Activated B cell treated with CpG ODN at 0.5 μM for 24 hours (primary cell): ENCODE measurements around the gene C1orf159. TPM values are rescaled to one million over a fixed set of nuclear protein-coding genes. Genes with fewer than 3 reads are reported as not detected.

Experiments
- ATAC-seq: fragments of 200-7000 bp; cut with Tn5 transposase; one replicate; pipeline ENCODE4 v1.10.0; 2021; ENCODE audit warnings: low read depth, mild to moderate bottlenecking, moderate library complexity
- CTCF ChIA-PET: fragments of 350-600 bp; sonication (Branson Sonifier 250); formaldehyde crosslinking; loops from one replicate; lab custom pipeline; 2021; ENCODE audit warnings: antibody characterized with exemption; lab: Charles Lee
- POLR2A ChIA-PET: fragments of 350-600 bp; sonication (Branson Sonifier 250); formaldehyde crosslinking; loops from one replicate; lab custom pipeline; 2021; ENCODE audit warnings: antibody characterized with exemption; lab: Charles Lee
- DNase-seq: peaks from one replicate; pipeline ENCODE4 v3.0.0; 2022
- H3K27ac Mint-ChIP-seq: one replicate; pipeline ENCODE4 v1.8.0; 2020; ENCODE audit warnings: mixed read lengths
- H3K27me3 Mint-ChIP-seq: one replicate; pipeline ENCODE4 v1.8.0; 2021; ENCODE audit warnings: mixed read lengths
- H3K36me3 Mint-ChIP-seq: one replicate; pipeline ENCODE4 v1.8.0; 2021; ENCODE audit warnings: low read depth, mixed read lengths
- H3K4me1 Mint-ChIP-seq: one replicate; pipeline ENCODE4 v1.8.0; 2021; ENCODE audit warnings: mixed read lengths
- H3K4me3 Mint-ChIP-seq: one replicate; pipeline ENCODE4 v1.8.0; 2020; ENCODE audit warnings: mild to moderate bottlenecking, mixed read lengths
- H3K9me3 Mint-ChIP-seq: one replicate; pipeline ENCODE4 v1.8.0; 2020; ENCODE audit warnings: mixed read lengths
- CTCF ChIP-seq: fragments of 200-600 bp; IDR thresholded peaks from one replicate; pipeline ENCODE4 v1.8.0; 2022; ENCODE audit warnings: antibody characterized with exemption, mild to moderate bottlenecking
- intact Hi-C: fragments of 100-400 bp; cut with micrococcal nuclease; formaldehyde crosslinking; loops from one replicate; pipeline ENCODE4 v1.15.1; 2024
- total RNA-seq: library from RNA; stranded (reverse); gene quantifications from 2 replicates; pipeline ENCODE4 v1.2.3, GENCODE V29; 2022

C1orf159 gene
- total RNA-seq, 1 donor from 2014 or later = 26.5 TPM

- no peak overlapping the region for H3K27ac Mint-ChIP-seq
- intact Hi-C loops = no loop called here
- DNase-seq = no peak
- no peaks in the 10 kb centered on the region for H3K27me3 Mint-ChIP-seq
- H3K4me3 Mint-ChIP-seq = no peak overlapping the region
- H3K9me3 Mint-ChIP-seq = no peaks in the 10 kb centered on the region
- no peak for TF ChIP-seq CTCF
- peaks cover 6% of the 10 kb centered on the region for H3K4me1 Mint-ChIP-seq
- no peak for ATAC-seq
- CTCF ChIA-PET = no interaction called here
- H3K36me3 Mint-ChIP-seq = no peaks in the 10 kb centered on the region
- POLR2A ChIA-PET = no interaction called here
Observed at GRCh38 chr1:1093610-1093943, 22.3 kb downstream of the C1orf159 start.

- peaks cover 6% of the 10 kb centered on the region for H3K4me1 Mint-ChIP-seq
- no peaks in the 10 kb centered on the region for H3K36me3 Mint-ChIP-seq
- ChIA-PET CTCF (no interaction called here), POLR2A (interaction anchor here (0.6 to 1.2 kb wide), 2 partner anchors 8 to 53 kb away, joined by 3 to 5 read pairs; no protein-coding TSS in a partner anchor)
- H3K4me3 Mint-ChIP-seq = no peak overlapping the region
- no peak for DNase-seq
- peak; percentile 67 for ATAC-seq
- no peaks in the 10 kb centered on the region for H3K27me3 Mint-ChIP-seq
- no peak for TF ChIP-seq CTCF
- intact Hi-C loops = no loop called here
- H3K9me3 Mint-ChIP-seq = no peaks in the 10 kb centered on the region
- H3K27ac Mint-ChIP-seq = peak overlapping the region; percentile 10
Observed at GRCh38 chr1:1092894-1093609, 22.8 kb downstream of the C1orf159 start.

- no peaks in the 10 kb centered on the region for H3K27me3 Mint-ChIP-seq
- ATAC-seq (no peak), DNase-seq (no peak)
- POLR2A ChIA-PET = interaction anchor here (1.2 kb wide), 1 partner anchor 9 kb away, joined by 3 read pairs; no protein-coding TSS in a partner anchor
- no peak overlapping the region for H3K4me3 Mint-ChIP-seq
- H3K27ac Mint-ChIP-seq = no peak overlapping the region
- intact Hi-C loops = no loop called here
- H3K4me1 Mint-ChIP-seq = peaks cover 6% of the 10 kb centered on the region
- TF ChIP-seq CTCF = no peak
- CTCF ChIA-PET = no interaction called here
- no peaks in the 10 kb centered on the region for H3K9me3 Mint-ChIP-seq
- no peaks in the 10 kb centered on the region for H3K36me3 Mint-ChIP-seq
Observed at GRCh38 chr1:1092149-1092855, 23.6 kb downstream of the C1orf159 start.

GRCh38 chr1:1091344-1092148 lies 24.3 kb downstream of the C1orf159 start:
- H3K4me1 Mint-ChIP-seq = peaks cover 6% of the 10 kb centered on the region
- intact Hi-C loops = no loop called here
- ChIA-PET POLR2A (interaction anchor here (1.2 kb wide), 1 partner anchor 10 kb away, joined by 3 read pairs; no protein-coding TSS in a partner anchor), CTCF (no interaction called here)
- TF ChIP-seq CTCF = no peak
- no peaks in the 10 kb centered on the region for H3K9me3 Mint-ChIP-seq
- no peak for DNase-seq
- H3K27me3 Mint-ChIP-seq = no peaks in the 10 kb centered on the region
- H3K27ac Mint-ChIP-seq = no peak overlapping the region
- no peaks in the 10 kb centered on the region for H3K36me3 Mint-ChIP-seq
- peak; percentile 52 for ATAC-seq
- no peak overlapping the region for H3K4me3 Mint-ChIP-seq
